ENCODE measurements around the gene ZBTB45. TPM values are rescaled to one million over a fixed set of nuclear protein-coding genes. Genes with fewer than 3 reads are reported as not detected.

The ZBTB45 gene
- total and polyA plus RNA-seq, 10 of the 15 experiments (the other 5 are each of a cell fraction or from before 2014, with no cell fraction given), result 0.29 to 17.2 (median 4.2) TPM

DNA sequence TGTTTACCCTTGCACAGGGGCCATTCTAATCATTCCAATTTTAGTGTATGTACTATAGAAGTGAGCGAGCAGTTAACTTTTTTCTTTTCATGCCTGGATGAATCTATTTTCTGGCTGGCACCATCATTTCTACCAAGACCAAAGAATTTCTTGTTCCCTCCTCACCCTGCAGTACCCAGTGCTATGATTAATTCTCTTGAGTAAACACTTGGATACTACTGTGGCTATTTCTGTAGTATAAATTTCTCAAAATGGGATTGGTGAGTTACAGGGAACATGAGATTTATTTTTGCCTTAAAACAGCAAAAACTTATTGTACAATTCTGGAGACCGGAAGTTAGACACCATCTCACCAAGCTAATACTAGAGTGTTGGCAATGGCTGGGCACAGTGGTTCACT, 35.8 kb downstream of the ZBTB45 start:
- ChIA-PET POLR2A (no interaction called here), RAD21 (ENCODE audit: unreplicated experiment) (no interaction called here), CTCF (interaction anchor here (1.0 kb wide), 1 partner anchor 12 kb away, joined by 3 read pairs; no protein-coding TSS in a partner anchor), SMC1A (ENCODE audit: uncharacterized antibody, unreplicated experiment) (interaction anchor here (1.2 kb wide), 1 partner anchor 10 kb away, joined by 3 read pairs; no protein-coding TSS in a partner anchor)
- Histone ChIP-seq H3K27ac (ENCODE audit: control insufficient read depth, insufficient read depth) (no peak overlapping the region), H3K4me2 (ENCODE audit: control insufficient read depth, insufficient read depth) (no peak overlapping the region), H3K79me2 (ENCODE audit: control insufficient read depth, insufficient read depth, low read length) (no peaks in the 10 kb centered on the region; the same call in 1 of the 2 replicates), H3K27me3 (replicated peaks in 1 of 2; ENCODE audit: control insufficient read depth in 2 of 2, insufficient read depth in 2 of 2, low read length in 1 of 2) (no peaks in the 10 kb centered on the region), H3K9me3 (replicated peaks; ENCODE audit: control insufficient read depth, insufficient read depth, low read length) (no peaks in the 10 kb centered on the region; the same call in 2 of the 3 replicates), H2AFZ (ENCODE audit: control insufficient read depth, low read depth, low read length) (no peak overlapping the region), H3K4me1 (ENCODE audit: control insufficient read depth, insufficient read depth, low read length) (peaks cover 8% of the 10 kb centered on the region), H3K4me3 (no peak overlapping the region), H4K20me1 (ENCODE audit: control insufficient read depth, insufficient read depth) (no peaks in the 10 kb centered on the region), H3K36me3 (ENCODE audit: control insufficient read depth in 2 of 2, insufficient read depth in 2 of 2, low read length in 1 of 2) (no peaks in the 10 kb centered on the region; a peak in 2 of 4 replicates), H3K9ac (ENCODE audit: control insufficient read depth, insufficient read depth, low read length) (no peak overlapping the region)
- DNase-seq (ENCODE audit: low read depth, low spot score), result no peak
- no peak for ATAC-seq
- no peak for TF ChIP-seq NFYA (IDR thresholded peaks at IDR 0.05; ENCODE audit: borderline replicate concordance, low read depth, low read length)
- no peak for TF ChIP-seq BCL11A (IDR thresholded peaks at IDR 0.05; ENCODE audit: low read depth, low read length)
- no peak for TF ChIP-seq KAT2A (conservative IDR thresholded peaks at IDR 0.05; ENCODE audit: control insufficient read depth, low read depth, low read length)
- no peak for TF ChIP-seq POLR2A (IDR thresholded peaks at IDR 0.05; ENCODE audit: low read depth, low read length)
- TF ChIP-seq, protein P1, sequence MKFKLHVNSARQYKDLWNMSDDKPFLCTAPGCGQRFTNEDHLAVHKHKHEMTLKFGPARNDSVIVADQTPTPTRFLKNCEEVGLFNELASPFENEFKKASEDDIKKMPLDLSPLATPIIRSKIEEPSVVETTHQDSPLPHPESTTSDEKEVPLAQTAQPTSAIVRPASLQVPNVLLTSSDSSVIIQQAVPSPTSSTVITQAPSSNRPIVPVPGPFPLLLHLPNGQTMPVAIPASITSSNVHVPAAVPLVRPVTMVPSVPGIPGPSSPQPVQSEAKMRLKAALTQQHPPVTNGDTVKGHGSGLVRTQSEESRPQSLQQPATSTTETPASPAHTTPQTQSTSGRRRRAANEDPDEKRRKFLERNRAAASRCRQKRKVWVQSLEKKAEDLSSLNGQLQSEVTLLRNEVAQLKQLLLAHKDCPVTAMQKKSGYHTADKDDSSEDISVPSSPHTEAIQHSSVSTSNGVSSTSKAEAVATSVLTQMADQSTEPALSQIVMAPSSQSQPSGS (IDR thresholded peaks at IDR 0.05; ENCODE audit: low read length), result no peak
- TF ChIP-seq CHD2 (IDR thresholded peaks at IDR 0.05; ENCODE audit: borderline replicate concordance, low read depth, low read length), result no peak
- TF ChIP-seq E2F8 (IDR thresholded peaks at IDR 0.05; ENCODE audit: low read depth, partially characterized antibody), result no peak
- TF ChIP-seq ZNF217 (IDR thresholded peaks at IDR 0.05), result no peak
- TF ChIP-seq CEBPB (IDR thresholded peaks at IDR 0.05; ENCODE audit: borderline replicate concordance in 1 of 2, low read depth in 2 of 2, low read length in 2 of 2), result no peak
- no peak for TF ChIP-seq BHLHE40 (IDR thresholded peaks at IDR 0.05; ENCODE audit: borderline replicate concordance in 1 of 2, low read depth in 2 of 2, low read length in 1 of 2)
- TF ChIP-seq IKZF2 (IDR thresholded peaks at IDR 0.05), result no peak
- no peak for TF ChIP-seq MEF2A (IDR thresholded peaks at IDR 0.05; ENCODE audit: insufficient read depth, low read depth, low read length)
- no peak for TF ChIP-seq SRF (IDR thresholded peaks at IDR 0.05; ENCODE audit: low read depth in 2 of 2, low read length in 2 of 2)
- no peak for TF ChIP-seq PML (IDR thresholded peaks at IDR 0.05; ENCODE audit: low read length)
- TF ChIP-seq, protein P2, sequence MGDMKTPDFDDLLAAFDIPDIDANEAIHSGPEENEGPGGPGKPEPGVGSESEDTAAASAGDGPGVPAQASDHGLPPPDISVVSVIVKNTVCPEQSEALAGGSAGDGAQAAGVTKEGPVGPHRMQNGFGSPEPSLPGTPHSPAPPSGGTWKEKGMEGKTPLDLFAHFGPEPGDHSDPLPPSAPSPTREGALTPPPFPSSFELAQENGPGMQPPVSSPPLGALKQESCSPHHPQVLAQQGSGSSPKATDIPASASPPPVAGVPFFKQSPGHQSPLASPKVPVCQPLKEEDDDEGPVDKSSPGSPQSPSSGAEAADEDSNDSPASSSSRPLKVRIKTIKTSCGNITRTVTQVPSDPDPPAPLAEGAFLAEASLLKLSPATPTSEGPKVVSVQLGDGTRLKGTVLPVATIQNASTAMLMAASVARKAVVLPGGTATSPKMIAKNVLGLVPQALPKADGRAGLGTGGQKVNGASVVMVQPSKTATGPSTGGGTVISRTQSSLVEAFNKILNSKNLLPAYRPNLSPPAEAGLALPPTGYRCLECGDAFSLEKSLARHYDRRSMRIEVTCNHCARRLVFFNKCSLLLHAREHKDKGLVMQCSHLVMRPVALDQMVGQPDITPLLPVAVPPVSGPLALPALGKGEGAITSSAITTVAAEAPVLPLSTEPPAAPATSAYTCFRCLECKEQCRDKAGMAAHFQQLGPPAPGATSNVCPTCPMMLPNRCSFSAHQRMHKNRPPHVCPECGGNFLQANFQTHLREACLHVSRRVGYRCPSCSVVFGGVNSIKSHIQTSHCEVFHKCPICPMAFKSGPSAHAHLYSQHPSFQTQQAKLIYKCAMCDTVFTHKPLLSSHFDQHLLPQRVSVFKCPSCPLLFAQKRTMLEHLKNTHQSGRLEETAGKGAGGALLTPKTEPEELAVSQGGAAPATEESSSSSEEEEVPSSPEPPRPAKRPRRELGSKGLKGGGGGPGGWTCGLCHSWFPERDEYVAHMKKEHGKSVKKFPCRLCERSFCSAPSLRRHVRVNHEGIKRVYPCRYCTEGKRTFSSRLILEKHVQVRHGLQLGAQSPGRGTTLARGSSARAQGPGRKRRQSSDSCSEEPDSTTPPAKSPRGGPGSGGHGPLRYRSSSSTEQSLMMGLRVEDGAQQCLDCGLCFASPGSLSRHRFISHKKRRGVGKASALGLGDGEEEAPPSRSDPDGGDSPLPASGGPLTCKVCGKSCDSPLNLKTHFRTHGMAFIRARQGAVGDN (IDR thresholded peaks at IDR 0.05), result no peak
- intact Hi-C loops (cut with micrococcal nuclease; ENCODE audit: unreplicated experiment), result no loop called here
- in situ Hi-C loops (cut with MboI), result no loop called here
- WGBS (ENCODE audit: insufficient coverage, insufficient replicate concordance, low lambda C conversion rate, missing lambda C conversion rate), result 35% methylated on average over 2 of the region's 2 CpGs
- BruUV-seq (replicated peaks), result no TSS peak
- FAIRE-seq, result no peak

All from GM12878 (cell line).